OCI-LY1 (cell line): ENCODE measurements around the gene SYNDIG1.

Experiments used
- EZH2 ChIP-seq: fragments of 200-600 bp; sonication (generic), shearing (Covaris generic); IDR thresholded peaks from 2 replicates; pipeline ENCODE4 v1.8.0; 2017; ENCODE audit warnings: borderline replicate concordance, mixed run types, mild to moderate bottlenecking, antibody characterized with exemption, low read length, moderate library complexity, mixed read lengths
- TF ChIP-seq, protein P1 (sequence below): fragments of 200-600 bp; sonication (generic), shearing (Covaris generic); IDR thresholded peaks from 2 replicates; pipeline ENCODE4 v1.5.1; 2017; ENCODE audit warnings: mild to moderate bottlenecking, antibody characterized with exemption, low read length, moderate library complexity, mixed read lengths

DNA sequence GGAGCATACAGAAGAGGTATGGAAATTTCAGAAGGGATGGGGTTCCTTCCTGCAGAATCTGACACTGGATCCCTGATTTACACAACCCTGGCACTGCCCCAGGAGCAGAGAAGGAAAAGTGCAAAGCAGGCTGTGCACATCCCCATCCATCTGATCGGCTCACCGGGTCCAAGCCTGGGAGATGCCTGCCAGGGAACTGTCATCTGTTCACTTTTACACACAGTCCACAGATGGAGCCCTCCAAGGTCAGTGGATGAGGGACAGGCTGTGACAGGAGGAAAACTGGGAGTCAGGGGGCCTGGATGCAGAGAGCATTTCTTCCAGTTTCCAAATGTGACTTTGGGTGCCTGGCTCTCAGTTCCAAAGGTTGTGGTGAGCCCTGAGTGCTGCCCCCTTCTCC is 11.0 kb upstream of the SYNDIG1 start:
- TF ChIP-seq, protein P1, sequence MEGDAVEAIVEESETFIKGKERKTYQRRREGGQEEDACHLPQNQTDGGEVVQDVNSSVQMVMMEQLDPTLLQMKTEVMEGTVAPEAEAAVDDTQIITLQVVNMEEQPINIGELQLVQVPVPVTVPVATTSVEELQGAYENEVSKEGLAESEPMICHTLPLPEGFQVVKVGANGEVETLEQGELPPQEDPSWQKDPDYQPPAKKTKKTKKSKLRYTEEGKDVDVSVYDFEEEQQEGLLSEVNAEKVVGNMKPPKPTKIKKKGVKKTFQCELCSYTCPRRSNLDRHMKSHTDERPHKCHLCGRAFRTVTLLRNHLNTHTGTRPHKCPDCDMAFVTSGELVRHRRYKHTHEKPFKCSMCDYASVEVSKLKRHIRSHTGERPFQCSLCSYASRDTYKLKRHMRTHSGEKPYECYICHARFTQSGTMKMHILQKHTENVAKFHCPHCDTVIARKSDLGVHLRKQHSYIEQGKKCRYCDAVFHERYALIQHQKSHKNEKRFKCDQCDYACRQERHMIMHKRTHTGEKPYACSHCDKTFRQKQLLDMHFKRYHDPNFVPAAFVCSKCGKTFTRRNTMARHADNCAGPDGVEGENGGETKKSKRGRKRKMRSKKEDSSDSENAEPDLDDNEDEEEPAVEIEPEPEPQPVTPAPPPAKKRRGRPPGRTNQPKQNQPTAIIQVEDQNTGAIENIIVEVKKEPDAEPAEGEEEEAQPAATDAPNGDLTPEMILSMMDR = no peak
- TF ChIP-seq EZH2 = no peak
